HG03097 (cell line): Measurements from ENCODE around the gene SLC24A3.

Experiments used
- ATAC-seq: cut with Tn5 transposase; IDR thresholded peaks from one replicate; pipeline ENCODE4 v1.9.1; 2021; ENCODE audit not compliant: unreplicated experiment, low FRiP score

The SLC24A3 gene

DNA sequence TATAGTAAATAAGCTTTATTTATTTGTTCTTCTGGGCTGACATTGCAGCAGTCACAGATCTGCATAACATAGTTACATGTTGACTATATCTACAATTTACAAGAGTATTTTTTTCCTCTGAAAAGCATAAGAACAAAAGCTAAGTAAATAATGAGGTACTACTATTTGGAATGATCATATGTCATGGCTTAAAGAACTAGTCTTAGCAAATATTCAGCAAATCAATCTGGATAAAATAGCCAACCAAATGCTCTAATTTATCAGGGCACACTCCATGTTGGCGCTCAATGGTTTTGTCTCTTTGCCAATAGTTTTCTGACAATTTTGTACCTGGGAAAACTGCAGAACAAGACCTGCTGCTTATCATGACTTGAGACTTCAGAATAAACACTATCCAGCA, 312.2 kb downstream of the SLC24A3 start:
- ATAC-seq, result no peak

DNA sequence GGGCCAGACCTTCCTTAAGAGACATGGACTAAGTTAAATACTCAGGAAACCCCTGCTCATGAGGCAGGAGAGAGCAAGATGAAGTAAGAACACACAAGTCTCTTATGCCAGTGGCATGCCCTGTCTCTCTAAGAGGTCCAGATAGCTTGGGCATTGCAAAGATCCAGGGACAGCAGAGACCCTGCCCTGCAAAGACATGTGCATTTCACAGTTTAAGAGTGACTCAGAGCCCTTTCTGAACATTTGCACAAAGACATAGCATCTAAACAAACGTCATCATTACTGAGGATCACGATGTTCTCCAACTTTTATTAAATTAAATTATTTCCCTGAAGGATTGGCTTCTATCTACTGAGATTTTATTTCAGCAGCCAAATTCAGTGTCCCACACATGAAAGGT, 315.1 kb downstream of the SLC24A3 start:
- no peak for ATAC-seq

DNA sequence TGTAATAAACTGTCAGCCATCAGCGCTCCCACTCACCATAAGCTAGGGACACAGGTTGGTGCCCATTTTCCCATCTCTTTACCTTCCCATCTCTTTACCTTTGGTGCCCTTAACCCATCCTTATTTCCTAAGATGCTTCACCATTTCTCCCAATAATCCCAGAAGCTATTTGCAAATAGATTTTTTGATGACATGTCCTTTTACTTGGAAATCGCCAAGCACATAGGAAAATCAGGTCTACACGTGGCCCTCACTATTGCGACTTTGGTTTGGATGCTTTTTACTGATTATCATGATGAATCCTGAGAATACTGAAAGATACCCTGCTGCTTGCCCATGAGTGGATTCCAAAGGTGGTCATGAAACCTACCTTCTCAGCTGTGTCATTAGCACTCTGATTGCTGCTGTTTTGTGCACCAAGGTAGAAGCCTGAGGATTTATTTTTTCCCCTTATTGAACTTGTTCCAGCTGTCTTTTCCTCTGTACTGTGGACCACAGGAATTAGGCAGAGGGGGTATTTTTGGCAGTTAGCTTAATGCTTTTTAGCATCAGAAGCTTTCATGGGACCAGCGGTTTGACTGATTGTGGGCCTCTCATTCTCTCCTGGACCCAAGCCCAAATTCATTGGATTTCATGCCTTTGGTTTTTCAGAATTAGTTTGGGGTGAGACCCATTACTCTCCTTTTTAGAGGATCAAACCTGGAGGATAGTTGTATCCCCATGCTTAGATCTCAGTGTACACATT, 316.0 kb downstream of the SLC24A3 start:
- no peak for ATAC-seq

DNA sequence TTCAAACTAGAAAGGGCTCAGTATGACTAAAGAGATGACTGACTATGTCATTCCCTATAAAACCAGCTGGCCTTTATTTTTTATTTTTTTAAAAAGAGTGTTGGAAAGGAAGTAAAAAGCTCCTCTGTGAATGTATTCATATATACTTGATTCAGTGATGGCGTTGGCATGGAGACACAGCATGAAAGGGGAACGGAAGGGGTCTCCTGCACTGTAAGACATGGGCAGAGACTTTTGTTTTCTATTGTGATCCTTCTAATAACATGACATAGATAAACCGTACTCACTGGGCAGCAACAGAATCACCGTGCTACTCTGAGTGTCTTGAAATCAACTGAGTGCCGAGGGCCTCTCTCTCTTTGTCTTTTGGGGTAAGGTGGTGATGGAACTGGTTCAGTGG, 317.6 kb downstream of the SLC24A3 start:
- no peak for ATAC-seq

GRCh38 chr20:19531446-19531845, 319.0 kb downstream of the SLC24A3 start:
- no peak for ATAC-seq

DNA sequence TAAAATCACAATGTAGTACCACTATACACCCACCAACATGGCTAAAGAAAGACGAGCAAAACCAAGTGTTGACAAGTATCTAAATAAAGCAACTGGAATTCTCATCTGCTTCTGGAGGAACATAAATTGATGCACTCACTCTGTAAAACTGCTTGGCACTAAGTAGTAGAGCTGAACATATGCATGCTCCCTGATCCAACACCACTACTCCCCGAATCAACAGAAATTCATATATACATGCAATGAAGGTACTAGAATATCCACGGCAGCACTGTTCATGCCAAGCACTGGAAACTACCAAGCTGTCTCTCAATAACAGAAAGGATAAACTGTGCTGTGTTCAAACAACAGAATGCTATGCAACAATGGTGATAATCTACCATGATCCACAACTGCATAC, 326.1 kb downstream of the SLC24A3 start:
- ATAC-seq, result no peak

DNA sequence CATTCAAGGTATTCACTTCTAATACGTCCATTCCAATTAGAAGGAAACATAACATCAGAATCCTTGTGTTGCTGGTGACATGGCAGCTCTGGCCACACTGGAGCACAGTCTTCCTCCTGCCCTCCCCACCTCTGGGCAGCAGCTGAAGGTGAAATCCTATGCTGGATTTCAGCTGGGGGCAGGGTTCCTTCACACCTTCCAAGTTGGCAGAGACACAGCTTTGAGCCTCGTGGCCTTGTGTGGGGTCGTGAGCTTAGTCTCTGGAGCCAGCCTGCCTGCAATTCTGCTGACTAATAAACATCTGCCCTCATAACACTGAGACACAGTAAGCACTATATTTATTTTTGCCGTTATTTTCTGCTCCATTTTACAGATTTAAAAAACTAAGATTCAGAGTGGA, 326.7 kb downstream of the SLC24A3 start:
- ATAC-seq, result no peak

GRCh38 chr20:19540392-19540791, 327.9 kb downstream of the SLC24A3 start:
- no peak for ATAC-seq

GRCh38 chr20:19543101-19543500, 330.7 kb downstream of the SLC24A3 start:
- no peak for ATAC-seq

GRCh38 chr20:19544684-19545083, 332.2 kb downstream of the SLC24A3 start:
- no peak for ATAC-seq

DNA sequence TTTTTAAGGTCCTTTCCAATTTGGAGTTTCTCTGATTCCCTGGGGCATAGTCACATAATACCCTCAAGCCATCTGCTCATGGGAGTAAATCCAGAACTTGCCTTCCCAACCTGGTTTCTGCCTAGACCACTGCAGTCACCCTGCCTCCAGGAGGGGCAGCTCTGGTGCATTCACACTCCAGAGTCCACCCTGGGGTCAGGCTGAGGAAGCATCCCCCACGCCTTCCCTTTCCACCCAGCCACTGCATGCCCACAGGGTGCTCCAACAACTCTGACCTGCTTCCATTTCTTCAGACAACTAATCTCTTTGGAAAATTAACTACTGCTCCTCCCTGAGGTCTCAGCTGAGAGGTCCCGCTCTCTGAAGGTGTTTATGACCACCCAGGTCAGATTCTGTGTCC, 334.2 kb downstream of the SLC24A3 start:
- ATAC-seq, result no peak

- ATAC-seq, result no peak
These were observed 335.1 kb downstream of the SLC24A3 start for GRCh38 chr20:19547547-19547946.

DNA sequence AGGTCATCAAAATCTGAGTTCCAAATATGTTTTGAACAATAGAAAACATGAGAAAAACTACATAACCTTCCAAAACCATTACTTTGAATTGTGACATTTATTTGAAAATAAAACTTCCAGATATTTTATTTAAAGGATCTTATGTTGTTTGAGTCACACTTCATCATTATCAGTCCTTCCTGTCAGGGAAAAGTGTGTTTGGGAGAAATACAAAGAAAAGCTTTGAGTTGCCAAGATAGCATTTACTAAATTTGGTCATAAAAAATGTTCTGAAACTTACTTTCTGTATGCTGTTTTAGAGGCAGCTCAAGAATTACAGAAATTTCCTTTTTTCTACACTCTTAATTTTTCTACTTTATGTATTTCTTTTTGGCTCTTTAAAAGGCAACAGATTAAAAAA, 337.5 kb downstream of the SLC24A3 start:
- no peak for ATAC-seq

- ATAC-seq, result no peak
These were observed 340.1 kb downstream of the SLC24A3 start for GRCh38 chr20:19552221-19553180.

DNA sequence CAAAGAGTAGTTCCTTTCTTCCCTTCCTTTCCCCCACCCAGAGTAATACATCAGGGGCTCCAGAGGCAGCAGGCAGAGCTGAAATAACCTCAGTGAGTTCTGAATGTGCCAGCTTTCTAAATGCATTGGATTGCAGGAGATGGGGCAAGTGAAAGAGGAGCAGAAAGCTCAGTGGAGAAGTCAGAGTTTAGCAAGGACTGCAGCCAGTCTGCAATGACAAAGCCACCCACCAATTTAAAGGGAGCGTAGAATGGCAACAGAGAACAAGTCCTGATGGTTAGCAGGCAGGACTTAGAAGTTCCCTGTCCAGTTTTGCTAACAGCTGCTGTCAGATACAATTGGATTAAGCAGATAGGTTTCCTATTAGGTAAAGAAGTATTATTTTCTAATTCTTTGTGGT, 342.2 kb downstream of the SLC24A3 start:
- ATAC-seq, result no peak

DNA sequence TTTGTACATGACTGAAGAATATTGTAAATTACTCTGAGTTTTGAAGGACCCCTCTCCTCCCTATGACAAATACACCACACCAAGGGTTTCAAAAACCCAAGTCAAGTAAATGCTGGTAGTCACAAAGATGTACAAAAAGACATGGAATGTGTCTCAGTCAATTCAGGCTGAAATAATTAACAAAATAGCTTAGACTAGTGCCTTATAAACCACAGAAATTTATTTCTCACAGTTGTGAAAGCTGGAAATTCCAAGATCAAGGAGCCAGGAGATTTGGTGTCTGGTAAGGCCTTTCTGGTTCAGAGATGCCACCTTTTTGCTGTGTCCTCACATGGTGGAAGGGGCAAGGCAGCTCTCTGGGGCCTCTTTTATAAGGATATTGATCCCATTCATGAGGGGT, 343.3 kb downstream of the SLC24A3 start:
- ATAC-seq, result no peak

- no peak for ATAC-seq
These were observed 344.8 kb downstream of the SLC24A3 start for GRCh38 chr20:19557291-19557690.

DNA sequence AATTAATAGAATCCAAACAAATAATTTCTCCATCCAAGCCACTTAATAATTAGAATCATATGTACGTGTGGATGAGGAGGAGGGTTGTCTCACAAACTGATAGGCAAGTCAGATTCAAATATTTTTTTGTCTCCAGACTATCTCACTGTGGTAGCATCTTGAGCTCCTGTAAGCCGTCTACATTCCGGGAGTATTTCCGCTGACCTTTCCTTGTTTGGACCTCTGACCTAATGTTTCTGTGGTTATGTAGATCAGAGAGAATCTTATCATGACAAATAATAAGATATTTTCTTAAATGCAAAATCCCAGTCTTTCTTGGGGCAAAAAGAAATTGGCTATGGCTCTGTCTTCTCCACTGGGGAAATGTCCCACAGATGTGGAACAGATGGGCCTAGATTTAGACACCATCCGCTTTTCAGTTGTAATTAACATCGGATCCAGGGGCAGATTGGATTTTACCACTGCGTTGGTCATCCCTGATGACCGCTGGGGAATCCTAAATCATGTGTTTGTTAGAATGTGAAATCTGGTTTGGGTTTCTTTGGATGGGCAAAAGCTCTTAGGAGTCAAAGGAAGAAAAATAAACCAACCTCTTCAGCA, 348.5 kb downstream of the SLC24A3 start:
- no peak for ATAC-seq

GRCh38 chr20:19562426-19562825, 350.0 kb downstream of the SLC24A3 start:
- no peak for ATAC-seq

DNA sequence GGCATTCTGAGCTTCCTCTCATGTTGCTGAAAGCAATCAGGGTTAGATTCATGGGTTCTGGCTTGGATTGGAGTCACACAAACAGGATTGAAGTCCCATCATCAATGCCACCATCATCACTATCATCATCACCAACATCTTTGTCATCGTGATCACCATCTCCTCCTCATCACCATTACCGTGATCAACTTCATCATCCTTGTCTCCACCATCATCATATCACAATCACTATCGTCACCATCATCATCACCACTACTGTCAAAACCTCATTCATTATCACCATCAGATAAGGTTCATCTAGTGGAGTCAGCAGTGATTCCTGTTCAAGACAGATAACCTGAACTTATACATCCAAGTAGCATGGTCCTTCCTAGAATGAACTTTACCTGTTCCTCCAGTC, 351.8 kb downstream of the SLC24A3 start:
- no peak for ATAC-seq

- no peak for ATAC-seq
These were observed 353.3 kb downstream of the SLC24A3 start for GRCh38 chr20:19565736-19566135.
